ENCODE results near the gene SLC51B.

GRCh38 chr15:65056106-65056505 lies 10.9 kb downstream of the SLC51B start:
- no peak for TF ChIP-seq EZH2 (IDR thresholded peaks at IDR 0.05; ENCODE audit: borderline replicate concordance)
- TF ChIP-seq CTCF (IDR thresholded peaks at IDR 0.05; ENCODE audit: poor library complexity) = no peak

All from hepatocyte (in vitro differentiated cells).